Islet of Langerhans (tissue), 1 donor: ENCODE results near the gene PIERCE2.
"Not testable (repeated sequence)": the region's sequence is repeated elsewhere in the genome, so short reads cannot be mapped to it uniquely, and the experiment has no call there.

Experiments used
- FAIRE-seq: peaks from one replicate; lab custom pipeline; 2011; peaks lifted over from hg19 to GRCh38; lab: Jason Lieb, UNC

Gene PIERCE2

GRCh38 chr15:55434989-55435825, 26.9 kb downstream of the PIERCE2 start:
- FAIRE-seq: peak; percentile 87

GRCh38 chr15:55443141-55443540, 34.8 kb downstream of the PIERCE2 start:
- FAIRE-seq: not testable (repeated sequence)

- not testable (repeated sequence) for FAIRE-seq
Measured at GRCh38 chr15:55445936-55446335, 37.6 kb downstream of the PIERCE2 start.

DNA sequence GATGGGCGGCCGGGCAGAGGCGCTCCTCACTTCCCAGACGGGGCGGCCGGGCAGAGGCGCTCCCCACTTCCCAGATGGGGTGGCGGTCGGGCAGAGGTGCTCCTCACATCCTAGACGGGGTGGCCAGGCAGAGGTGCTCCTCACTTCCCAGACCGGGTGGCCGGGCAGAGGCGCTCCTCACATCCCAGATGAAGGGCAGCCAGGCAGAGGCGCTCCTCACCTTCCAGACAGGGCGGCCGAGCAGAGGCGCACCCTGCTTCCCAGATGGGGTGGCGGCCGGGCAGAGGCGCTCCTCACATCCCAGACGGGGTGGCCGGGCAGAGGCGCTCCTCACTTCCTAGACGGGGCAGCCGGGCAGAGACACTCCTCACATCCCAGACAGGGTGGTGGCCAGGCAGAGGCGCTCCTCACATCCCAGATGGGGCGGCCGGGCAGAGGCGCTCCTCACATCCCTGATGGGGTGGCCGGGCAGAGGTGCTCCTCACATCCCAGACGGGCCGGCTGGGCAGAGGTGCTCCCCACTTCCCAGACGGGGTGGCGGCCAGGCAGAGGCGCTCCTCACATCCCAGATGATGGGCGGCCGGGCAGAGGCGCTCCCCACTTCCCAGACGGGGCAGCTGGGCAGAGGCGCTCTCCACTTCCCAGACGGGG, 38.2 kb downstream of the PIERCE2 start:
- not testable (repeated sequence) for FAIRE-seq

- not testable (repeated sequence) for FAIRE-seq
Measured at GRCh38 chr15:55447030-55447394, 38.7 kb downstream of the PIERCE2 start.

GRCh38 chr15:55457401-55458022, 49.2 kb downstream of the PIERCE2 start:
- FAIRE-seq: no peak

GRCh38 chr15:55461447-55461846, 53.2 kb downstream of the PIERCE2 start:
- no peak for FAIRE-seq

DNA sequence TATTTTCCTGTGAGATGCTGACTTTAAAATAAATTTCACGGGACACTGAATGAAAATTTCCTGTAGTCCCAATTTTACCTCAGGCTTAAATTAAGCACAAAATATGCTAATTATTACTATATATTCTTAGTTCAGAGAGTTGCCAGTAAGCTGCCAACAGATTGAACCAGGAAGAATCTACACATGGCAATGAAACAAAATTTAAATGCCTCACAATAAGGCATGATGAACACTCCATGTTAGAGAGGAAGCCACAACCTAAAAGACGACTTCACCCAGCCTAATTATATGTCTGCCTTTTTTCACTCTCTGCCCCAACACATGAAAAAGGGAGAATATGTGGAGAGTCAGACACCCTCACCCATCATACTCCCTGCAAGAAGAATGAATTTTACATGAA, 60.0 kb downstream of the PIERCE2 start:
- no peak for FAIRE-seq
